GM19035 (cell line): ENCODE data around the gene PLEKHH2.

Source experiments
- ATAC-seq: cut with Tn5 transposase; IDR thresholded peaks from one replicate; pipeline ENCODE4 v1.9.1; 2021; ENCODE audit not compliant: unreplicated experiment

Gene PLEKHH2

GRCh38 chr2:43758739-43759138 lies 121.7 kb downstream of the PLEKHH2 start:
- ATAC-seq: no peak

DNA sequence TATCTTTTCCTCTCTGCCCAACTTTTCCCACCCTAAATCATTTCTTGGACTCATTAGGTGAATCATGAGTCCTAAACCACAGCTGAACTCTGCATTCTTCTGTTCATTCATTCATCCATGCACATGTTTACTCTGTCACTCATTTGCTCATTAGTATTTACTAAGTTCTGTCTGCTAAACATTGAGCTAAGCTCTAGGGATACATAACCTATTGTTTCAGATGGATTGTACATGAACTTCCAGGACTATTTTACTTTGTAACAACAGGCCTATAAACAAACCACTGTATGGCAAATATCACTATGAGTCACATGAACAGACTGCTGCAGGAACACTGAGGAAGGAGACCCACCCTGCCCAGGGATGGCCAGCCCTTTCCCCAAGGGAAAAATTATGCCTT lies 122.1 kb downstream of the PLEKHH2 start:
- ATAC-seq: no peak

- no peak for ATAC-seq
Observed at GRCh38 chr2:43762286-43762685, 125.2 kb downstream of the PLEKHH2 start.

- no peak for ATAC-seq
Observed at GRCh38 chr2:43763091-43763490, 126.0 kb downstream of the PLEKHH2 start.

GRCh38 chr2:43764086-43764705 lies 127.1 kb downstream of the PLEKHH2 start:
- no peak for ATAC-seq

DNA sequence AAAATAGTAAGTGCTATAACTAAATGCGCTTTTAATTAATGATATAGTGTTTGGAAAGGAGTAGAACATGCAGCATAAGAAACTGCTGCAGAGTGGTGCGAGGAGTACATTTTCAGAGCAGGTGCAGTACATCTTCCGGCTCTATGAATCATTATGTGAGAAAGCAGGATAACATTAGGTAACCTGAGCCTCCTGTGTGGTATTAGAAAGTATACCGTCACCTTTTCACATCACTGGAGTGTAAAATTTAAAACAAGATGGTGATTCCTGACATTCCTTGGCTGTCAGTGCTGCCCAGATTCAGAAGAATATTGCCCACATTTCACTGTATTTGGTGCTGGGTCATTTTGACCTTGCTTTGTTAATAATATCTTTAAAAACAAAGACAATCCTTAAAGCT lies 128.9 kb downstream of the PLEKHH2 start:
- no peak for ATAC-seq

DNA sequence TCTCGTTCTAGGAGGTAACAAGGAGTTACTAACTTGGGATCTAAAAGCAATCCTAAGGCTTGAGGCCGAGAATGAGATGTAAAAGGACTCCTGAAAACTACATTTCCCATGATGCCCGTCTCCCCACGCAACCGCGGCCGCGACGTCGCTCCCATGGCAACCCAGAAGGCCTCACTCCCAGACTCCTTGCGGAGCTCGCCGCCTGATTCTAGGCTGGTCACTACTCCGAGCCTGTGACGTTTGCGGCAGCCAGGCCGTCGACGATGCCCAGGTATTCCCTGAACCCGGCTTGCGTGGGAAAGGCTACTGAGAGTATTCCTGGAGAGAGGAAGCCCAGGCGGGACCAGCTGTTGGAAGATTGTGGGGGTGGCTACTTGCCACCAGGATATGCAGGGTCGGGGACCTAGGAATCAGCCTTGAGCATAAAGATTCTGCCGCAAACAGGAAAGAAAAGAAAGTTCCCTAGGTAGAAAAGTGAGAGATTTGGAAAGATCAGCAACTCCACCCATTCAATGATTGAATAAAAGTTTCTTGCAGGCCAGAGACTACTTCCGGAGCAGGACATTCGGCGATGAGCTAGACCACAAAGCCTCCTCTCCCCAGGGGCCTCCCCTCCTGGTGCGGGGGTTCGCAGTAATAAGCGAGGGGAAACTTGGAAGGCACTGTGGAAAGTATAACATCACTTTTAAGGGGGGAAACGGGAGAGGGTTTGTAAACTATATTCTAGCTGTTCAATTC lies 137.0 kb downstream of the PLEKHH2 start, which contains the start of gene DYNC2LI1:
TSS of gene DYNC2LI1 (plus strand) at position 164 of the 738 bp plus-strand sequence. CDS start at position 264, 100 bp downstream.
- peak; percentile 99 for ATAC-seq

- no peak for ATAC-seq
Observed at GRCh38 chr2:43774617-43775016, 137.6 kb downstream of the PLEKHH2 start.

DNA sequence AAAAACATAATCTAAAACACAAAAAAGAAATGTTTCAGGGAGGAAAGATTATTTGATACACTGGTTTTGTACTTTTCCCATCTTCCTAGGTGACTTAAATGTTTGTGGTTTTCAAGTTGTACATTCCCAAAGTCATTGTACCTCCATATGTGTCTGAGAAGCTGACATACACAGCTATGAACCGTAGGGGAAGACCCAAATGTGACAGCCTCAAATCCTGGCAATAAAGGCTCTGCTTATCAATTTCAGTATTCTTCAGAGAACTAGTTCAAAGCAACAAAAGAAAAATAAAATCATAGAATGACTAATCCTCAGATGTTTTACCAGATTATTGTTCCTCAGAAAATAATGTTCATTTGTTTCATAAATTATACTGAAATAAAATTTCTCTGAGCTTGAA lies 139.3 kb downstream of the PLEKHH2 start:
- ATAC-seq: no peak

DNA sequence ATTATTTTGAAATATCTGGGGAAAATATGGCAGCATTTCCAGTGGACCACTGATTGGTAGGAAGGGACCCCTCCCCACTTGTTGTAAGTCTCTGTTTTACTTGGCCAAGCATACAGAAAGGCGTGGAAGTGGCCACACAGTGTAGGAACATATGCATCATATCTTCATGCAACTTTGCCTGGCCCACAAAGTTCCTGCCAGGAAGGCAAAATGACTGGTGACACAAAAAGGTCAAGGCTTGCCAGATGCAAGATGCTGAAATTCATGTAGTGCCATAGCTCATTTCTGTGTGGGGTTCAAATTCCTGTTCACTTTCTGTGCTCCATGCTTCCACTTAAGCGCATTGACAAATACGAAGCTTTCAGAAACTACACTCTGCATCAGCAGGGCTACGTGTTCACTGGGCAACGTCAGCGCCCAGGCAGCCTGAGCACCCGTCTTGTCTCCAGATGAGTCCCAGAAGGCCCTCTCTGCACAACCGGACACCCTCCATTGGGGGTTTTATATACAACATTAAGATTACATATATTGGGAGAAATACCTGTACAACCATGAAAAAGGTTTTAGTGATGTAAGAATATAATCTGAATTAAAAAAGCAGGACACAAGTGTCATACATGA lies 140.4 kb downstream of the PLEKHH2 start:
- no peak for ATAC-seq

GRCh38 chr2:43778233-43778632 lies 141.2 kb downstream of the PLEKHH2 start:
- ATAC-seq: no peak

GRCh38 chr2:43787895-43788294 lies 150.8 kb downstream of the PLEKHH2 start:
- ATAC-seq: no peak

DNA sequence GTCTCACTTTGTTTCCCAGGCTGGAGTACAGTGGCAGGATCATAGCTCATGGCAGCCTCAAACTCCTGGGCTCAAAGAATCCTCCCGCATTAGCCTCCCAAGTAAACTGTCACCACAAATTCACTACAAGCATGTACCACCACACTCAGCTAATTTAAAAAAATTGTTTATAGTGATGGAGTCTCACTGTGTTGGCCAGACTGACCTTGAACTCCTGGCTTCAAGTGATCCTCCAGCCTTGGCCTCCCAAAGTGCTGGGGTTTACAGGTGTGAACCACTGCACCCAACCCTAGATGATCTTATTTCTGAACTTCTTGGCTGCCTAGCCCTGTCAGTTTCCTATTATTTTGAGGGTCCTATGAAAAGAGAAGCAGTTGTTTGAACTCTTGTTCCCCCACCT lies 151.6 kb downstream of the PLEKHH2 start:
- ATAC-seq: no peak

GRCh38 chr2:43790147-43790546 lies 153.1 kb downstream of the PLEKHH2 start:
- ATAC-seq: no peak

DNA sequence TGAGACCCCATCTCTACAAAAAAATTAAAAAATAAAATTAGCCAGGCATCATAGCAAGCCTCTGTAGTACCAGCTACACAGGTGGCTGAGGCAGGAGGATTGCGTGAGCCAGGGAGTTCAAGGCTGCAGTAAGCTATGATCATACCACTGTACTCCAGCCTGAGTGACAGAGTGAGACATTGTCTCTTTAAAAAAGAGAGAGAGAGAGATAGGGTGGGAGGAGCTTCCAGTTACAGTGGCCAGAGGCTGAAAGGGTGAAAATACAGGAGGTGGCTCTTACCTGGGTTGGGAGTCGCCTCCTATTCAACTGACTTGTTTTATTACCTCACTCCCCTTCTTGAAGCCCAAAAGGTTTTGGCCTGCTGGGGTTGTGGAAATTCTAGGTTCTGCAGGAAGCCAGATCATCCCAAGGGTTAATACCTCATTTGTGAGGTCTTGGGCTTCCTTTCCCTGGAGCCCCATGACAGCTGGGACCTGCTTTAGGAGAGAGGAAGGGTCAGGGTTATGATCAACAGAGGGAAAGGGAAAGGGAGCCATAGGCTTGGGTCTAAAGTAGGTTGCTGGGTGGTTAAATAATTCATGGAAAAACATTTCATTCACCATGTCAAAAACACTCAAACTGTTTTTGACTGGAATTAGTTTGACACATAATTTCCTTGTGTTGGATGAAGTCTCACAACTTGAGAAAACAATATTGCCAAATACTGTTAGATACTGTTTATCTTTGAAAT lies 154.1 kb downstream of the PLEKHH2 start:
- no peak for ATAC-seq

GRCh38 chr2:43792653-43793052 lies 155.6 kb downstream of the PLEKHH2 start:
- ATAC-seq: no peak

DNA sequence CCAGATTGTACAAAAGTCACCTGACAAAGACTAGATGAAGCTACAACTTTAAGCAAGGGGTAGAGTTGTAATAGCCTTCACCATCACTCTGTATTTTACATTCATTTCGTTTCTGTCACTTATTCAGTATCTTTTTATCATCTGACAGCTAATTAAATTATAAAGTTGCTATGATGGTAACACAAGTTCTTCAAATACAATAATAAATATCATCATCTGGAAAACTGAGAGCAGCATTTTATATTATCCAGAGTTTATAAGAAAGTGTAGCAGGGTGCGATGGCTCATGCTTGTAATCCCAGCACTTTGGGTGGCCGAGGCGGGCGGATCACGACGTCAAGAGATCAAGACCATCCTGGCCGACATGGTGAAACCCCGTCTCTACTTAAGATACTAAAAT lies 157.9 kb downstream of the PLEKHH2 start:
- no peak for ATAC-seq

DNA sequence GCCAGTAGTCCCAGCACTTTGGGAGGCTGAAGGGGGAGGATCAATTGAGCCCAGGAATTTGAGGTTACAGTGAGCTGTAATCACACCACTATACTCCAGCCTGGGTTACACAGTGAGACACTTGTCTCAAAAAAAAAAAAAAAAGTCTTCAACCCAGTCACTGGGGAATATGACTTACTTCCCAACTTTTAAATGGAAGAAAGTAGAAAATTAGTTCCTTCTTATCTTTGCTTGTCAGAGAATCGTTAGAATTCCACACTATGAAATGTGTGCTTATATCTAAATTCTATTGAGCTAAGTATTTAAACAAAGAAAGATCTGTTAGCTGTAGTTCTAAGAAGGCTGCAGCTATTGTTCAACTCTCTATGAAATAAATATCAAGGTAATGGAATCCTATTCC lies 159.1 kb downstream of the PLEKHH2 start:
- ATAC-seq: no peak

GRCh38 chr2:43798300-43798699 lies 161.2 kb downstream of the PLEKHH2 start:
- no peak for ATAC-seq

GRCh38 chr2:43800894-43801293 lies 163.8 kb downstream of the PLEKHH2 start:
- no peak for ATAC-seq

- ATAC-seq: no peak
Observed at GRCh38 chr2:43802135-43802534, 165.1 kb downstream of the PLEKHH2 start.

DNA sequence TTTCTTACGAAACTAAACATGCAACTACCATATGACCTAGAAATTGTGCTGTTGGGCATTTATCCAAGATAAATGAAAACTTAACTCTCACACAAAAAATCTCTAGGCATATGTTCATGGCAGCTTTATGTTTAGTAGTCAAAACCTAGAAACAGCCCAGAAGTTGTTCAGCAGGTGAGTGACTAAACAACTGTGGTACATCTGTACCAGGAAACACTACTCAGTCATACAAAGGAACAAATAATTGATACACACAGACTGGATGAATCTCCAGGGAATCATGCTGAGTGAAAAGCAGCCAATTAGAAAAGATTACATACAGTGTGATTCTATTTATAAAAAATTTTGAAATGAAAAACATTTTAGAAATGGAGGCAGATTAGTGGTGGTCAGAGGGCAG lies 166.1 kb downstream of the PLEKHH2 start:
- ATAC-seq: no peak
